HepG2 (cell line): ENCODE measurements around the gene TEAD4.

Experiments used
- ZNF703 ChIP-seq: sonication (generic); formaldehyde crosslinking; IDR thresholded peaks from 2 replicates; pipeline ENCODE4 v1.5.1; 2020; ENCODE audit warnings: missing genetic modification reagents, mild to moderate bottlenecking, moderate library complexity, borderline replicate concordance
- TF ChIP-seq, protein P1 (sequence below), 2 experiments: sonication (generic) in 1 of 2; formaldehyde crosslinking in 1 of 2; IDR thresholded peaks; 2 replicates each; pipeline versions ENCODE4 v1.4.0 to v1.6.1; 2018 to 2020; ENCODE audit warnings: missing genetic modification reagents in 2 of 2, borderline replicate concordance in 1 of 2, low read depth in 1 of 2, mild to moderate bottlenecking in 1 of 2, missing biosample characterization in 1 of 2

DNA sequence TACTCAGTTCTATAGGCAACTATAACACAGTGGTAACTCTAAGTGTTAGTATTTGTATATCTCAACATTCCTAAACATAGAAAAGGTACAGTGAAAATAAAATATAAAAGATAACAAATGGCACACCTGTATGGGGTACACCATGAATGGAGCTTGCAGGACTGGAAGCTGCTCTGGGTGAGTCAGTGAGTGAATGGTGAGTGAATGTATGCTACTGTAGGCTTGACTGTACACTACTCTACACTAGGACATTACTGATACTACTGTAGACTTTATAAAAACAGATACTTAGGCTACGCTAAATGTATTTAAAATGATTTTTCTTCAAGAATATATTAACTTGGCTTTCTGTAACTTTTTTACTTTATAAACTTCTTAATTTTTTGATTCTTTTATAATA lies 25.5 kb downstream of the TEAD4 start:
- TF ChIP-seq ZNF703 (CRISPR knock-in tag): no peak
- TF ChIP-seq, protein P1, sequence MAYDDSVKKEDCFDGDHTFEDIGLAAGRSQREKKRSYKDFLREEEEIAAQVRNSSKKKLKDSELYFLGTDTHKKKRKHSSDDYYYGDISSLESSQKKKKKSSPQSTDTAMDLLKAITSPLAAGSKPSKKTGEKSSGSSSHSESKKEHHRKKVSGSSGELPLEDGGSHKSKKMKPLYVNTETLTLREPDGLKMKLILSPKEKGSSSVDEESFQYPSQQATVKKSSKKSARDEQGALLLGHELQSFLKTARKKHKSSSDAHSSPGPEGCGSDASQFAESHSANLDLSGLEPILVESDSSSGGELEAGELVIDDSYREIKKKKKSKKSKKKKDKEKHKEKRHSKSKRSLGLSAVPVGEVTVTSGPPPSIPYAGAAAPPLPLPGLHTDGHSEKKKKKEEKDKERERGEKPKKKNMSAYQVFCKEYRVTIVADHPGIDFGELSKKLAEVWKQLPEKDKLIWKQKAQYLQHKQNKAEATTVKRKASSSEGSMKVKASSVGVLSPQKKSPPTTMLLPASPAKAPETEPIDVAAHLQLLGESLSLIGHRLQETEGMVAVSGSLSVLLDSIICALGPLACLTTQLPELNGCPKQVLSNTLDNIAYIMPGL (CRISPR knock-in tag; IDR thresholded peaks at IDR 0.05; ENCODE audit: borderline replicate concordance in 1 of 2, low read depth in 1 of 2): no peak
